ENCODE results near the gene AFAP1L2. TPM values are rescaled to one million over a fixed set of nuclear protein-coding genes. Genes with fewer than 3 reads are reported as not detected.

AFAP1L2 gene
- total RNA-seq, 1 donor from 2014 or later: 6.4 TPM

GRCh38 chr10:114274616-114275453 lies 129.5 kb downstream of the AFAP1L2 start:
- H3K27ac Mint-ChIP-seq: no peak overlapping the region
- H3K36me3 Mint-ChIP-seq: no peaks in the 10 kb centered on the region
- H3K4me3 Mint-ChIP-seq: no peak overlapping the region
- TF ChIP-seq, protein P1, sequence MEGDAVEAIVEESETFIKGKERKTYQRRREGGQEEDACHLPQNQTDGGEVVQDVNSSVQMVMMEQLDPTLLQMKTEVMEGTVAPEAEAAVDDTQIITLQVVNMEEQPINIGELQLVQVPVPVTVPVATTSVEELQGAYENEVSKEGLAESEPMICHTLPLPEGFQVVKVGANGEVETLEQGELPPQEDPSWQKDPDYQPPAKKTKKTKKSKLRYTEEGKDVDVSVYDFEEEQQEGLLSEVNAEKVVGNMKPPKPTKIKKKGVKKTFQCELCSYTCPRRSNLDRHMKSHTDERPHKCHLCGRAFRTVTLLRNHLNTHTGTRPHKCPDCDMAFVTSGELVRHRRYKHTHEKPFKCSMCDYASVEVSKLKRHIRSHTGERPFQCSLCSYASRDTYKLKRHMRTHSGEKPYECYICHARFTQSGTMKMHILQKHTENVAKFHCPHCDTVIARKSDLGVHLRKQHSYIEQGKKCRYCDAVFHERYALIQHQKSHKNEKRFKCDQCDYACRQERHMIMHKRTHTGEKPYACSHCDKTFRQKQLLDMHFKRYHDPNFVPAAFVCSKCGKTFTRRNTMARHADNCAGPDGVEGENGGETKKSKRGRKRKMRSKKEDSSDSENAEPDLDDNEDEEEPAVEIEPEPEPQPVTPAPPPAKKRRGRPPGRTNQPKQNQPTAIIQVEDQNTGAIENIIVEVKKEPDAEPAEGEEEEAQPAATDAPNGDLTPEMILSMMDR (conservative IDR thresholded peaks at IDR 0.05): no peak
- peaks cover 8% of the 10 kb centered on the region for H3K4me1 Mint-ChIP-seq (ENCODE audit: unreplicated experiment)
- H3K9me3 Mint-ChIP-seq: no peaks in the 10 kb centered on the region
- DNase-seq (ENCODE audit: extremely low spot score, unreplicated experiment): no peak
- H3K27me3 Mint-ChIP-seq: no peaks in the 10 kb centered on the region

DNA sequence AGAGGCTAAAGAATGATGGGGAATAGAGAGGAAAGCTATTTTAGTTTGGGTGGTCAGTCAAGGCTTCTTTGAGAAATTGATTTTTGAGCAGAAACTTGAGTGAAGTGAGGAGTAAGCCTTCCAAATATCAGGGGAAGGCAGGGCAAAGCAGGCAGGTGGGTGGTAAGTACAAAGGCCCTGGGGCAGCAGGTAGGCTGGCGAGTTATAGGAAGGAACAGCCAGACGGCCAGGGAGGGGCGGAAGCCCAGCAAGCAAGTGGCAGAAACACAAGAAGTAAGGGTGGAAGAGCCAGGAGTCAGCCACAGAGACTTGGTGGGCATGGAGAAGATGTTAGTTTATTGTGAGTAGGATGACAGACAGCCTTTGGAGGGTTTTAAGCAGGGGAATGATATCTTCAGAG lies 130.4 kb downstream of the AFAP1L2 start:
- Mint-ChIP-seq H3K9me3 (no peaks in the 10 kb centered on the region), H3K36me3 (no peaks in the 10 kb centered on the region), H3K4me1 (ENCODE audit: unreplicated experiment) (peaks cover 8% of the 10 kb centered on the region), H3K27ac (no peak overlapping the region), H3K4me3 (no peak overlapping the region), H3K27me3 (no peaks in the 10 kb centered on the region)
- DNase-seq (ENCODE audit: extremely low spot score, unreplicated experiment): no peak
- TF ChIP-seq, protein P1 (conservative IDR thresholded peaks at IDR 0.05): no peak

GRCh38 chr10:114272696-114273095 lies 131.6 kb downstream of the AFAP1L2 start:
- Mint-ChIP-seq H3K4me1 (ENCODE audit: unreplicated experiment) (peaks cover 8% of the 10 kb centered on the region), H3K36me3 (no peaks in the 10 kb centered on the region), H3K27ac (no peak overlapping the region), H3K4me3 (no peak overlapping the region), H3K27me3 (no peaks in the 10 kb centered on the region), H3K9me3 (no peaks in the 10 kb centered on the region)
- TF ChIP-seq, protein P1 (conservative IDR thresholded peaks at IDR 0.05): no peak
- DNase-seq (ENCODE audit: extremely low spot score, unreplicated experiment): no peak

- no peaks in the 10 kb centered on the region for H3K36me3 Mint-ChIP-seq
- no peak overlapping the region for H3K27ac Mint-ChIP-seq
- H3K9me3 Mint-ChIP-seq: no peaks in the 10 kb centered on the region
- no peak for DNase-seq (ENCODE audit: extremely low spot score, unreplicated experiment)
- peaks cover 8% of the 10 kb centered on the region for H3K4me1 Mint-ChIP-seq (ENCODE audit: unreplicated experiment)
- H3K27me3 Mint-ChIP-seq: no peaks in the 10 kb centered on the region
- H3K4me3 Mint-ChIP-seq: no peak overlapping the region
- TF ChIP-seq, protein P1 (conservative IDR thresholded peaks at IDR 0.05): no peak
Observed at GRCh38 chr10:114271779-114272167, 132.5 kb downstream of the AFAP1L2 start.

DNA sequence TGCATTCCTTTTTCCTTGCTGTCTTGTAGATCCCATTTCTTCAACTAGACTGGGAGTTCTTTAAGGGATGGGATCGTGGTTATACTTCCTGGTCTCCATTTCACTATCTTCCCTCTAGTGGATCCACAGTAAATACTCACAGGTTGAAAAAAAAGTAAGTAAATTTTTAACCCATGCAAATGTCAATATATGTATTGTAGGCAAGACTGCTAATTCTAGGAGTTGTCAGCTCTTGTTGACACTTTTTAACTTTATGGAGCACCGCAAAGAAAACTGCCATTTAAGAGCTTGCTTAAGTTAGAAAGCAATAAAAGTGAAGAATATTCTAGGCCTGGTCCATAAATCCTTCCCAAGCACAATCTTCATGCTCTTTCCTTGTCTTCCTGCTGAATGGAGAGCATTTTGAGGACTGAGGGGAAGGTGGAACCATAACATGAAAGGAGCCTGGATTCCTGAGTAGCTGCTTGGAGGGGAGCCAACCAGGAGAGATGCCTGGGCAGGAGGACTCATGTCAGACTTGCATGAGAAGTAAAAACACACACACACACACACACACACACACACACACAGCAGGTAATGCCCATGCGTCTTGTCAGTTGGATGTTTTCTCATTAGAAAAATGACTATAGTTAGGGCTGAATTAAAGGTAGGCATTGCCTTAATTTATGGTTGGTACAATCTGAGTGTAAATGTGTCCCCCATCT lies 133.1 kb downstream of the AFAP1L2 start:
- peaks cover 14% of the 10 kb centered on the region for H3K4me1 Mint-ChIP-seq (ENCODE audit: unreplicated experiment)
- peak overlapping the region; percentile 24 for H3K27ac Mint-ChIP-seq

More for the DNA sequence above, 133.1 kb downstream of the AFAP1L2 start:
- H3K9me3 Mint-ChIP-seq: no peaks in the 10 kb centered on the region
- no peak overlapping the region for H3K4me3 Mint-ChIP-seq
- H3K36me3 Mint-ChIP-seq: no peaks in the 10 kb centered on the region
- TF ChIP-seq, protein P1 (conservative IDR thresholded peaks at IDR 0.05): no peak
- H3K27me3 Mint-ChIP-seq: no peaks in the 10 kb centered on the region
- no peak for DNase-seq (ENCODE audit: extremely low spot score, unreplicated experiment)
